PC-9 (cell line): ENCODE measurements around the gene ACTRT2.

Source experiments
- CTCF ChIP-seq: fragments of 200-600 bp; sonication (generic); conservative IDR thresholded peaks from 2 replicates; pipeline ENCODE4 v1.6.1; 2017; ENCODE audit warnings: mixed run types, antibody characterized with exemption, mild to moderate bottlenecking, moderate library complexity
- EZH2 ChIP-seq: fragments of 200-600 bp; sonication (generic); IDR thresholded peaks from 2 replicates; pipeline ENCODE4 v1.8.0; 2017; ENCODE audit warnings: antibody characterized with exemption, low read depth

GRCh38 chr1:3003941-3004270, 17.4 kb upstream of the ACTRT2 start:
- no peak for TF ChIP-seq CTCF
- no peak for TF ChIP-seq EZH2
